Activated T-cell treated with anti-CD3 and anti-CD28 coated beads, Interleukin-2, amount 50 U/mL, for 24 hours (primary cell): Measurements from ENCODE around the gene FNDC7.

Experiments
- DNase-seq: peaks from one replicate; pipeline ENCODE4 v3.0.0-alpha.2; 2020
- H3K27ac Mint-ChIP-seq: 2 replicates; pipeline ENCODE4 v1.8.0; 2020; ENCODE audit warnings: mild to moderate bottlenecking, mixed read lengths
- H3K27me3 Mint-ChIP-seq: 2 replicates; pipeline ENCODE4 v1.8.0; 2020; ENCODE audit warnings: mixed read lengths
- H3K36me3 Mint-ChIP-seq: 2 replicates; pipeline ENCODE4 v1.8.0; 2020; ENCODE audit warnings: low read depth, mixed read lengths
- H3K4me1 Mint-ChIP-seq: 2 replicates; pipeline ENCODE4 v1.8.0; 2020; ENCODE audit warnings: low read depth, mixed read lengths
- H3K4me3 Mint-ChIP-seq: 2 replicates; pipeline ENCODE4 v1.8.0; 2020; ENCODE audit warnings: mild to moderate bottlenecking, moderate library complexity, mixed read lengths
- H3K9me3 Mint-ChIP-seq: 2 replicates; pipeline ENCODE4 v1.8.0; 2020; ENCODE audit warnings: mixed read lengths

FNDC7 gene

DNA sequence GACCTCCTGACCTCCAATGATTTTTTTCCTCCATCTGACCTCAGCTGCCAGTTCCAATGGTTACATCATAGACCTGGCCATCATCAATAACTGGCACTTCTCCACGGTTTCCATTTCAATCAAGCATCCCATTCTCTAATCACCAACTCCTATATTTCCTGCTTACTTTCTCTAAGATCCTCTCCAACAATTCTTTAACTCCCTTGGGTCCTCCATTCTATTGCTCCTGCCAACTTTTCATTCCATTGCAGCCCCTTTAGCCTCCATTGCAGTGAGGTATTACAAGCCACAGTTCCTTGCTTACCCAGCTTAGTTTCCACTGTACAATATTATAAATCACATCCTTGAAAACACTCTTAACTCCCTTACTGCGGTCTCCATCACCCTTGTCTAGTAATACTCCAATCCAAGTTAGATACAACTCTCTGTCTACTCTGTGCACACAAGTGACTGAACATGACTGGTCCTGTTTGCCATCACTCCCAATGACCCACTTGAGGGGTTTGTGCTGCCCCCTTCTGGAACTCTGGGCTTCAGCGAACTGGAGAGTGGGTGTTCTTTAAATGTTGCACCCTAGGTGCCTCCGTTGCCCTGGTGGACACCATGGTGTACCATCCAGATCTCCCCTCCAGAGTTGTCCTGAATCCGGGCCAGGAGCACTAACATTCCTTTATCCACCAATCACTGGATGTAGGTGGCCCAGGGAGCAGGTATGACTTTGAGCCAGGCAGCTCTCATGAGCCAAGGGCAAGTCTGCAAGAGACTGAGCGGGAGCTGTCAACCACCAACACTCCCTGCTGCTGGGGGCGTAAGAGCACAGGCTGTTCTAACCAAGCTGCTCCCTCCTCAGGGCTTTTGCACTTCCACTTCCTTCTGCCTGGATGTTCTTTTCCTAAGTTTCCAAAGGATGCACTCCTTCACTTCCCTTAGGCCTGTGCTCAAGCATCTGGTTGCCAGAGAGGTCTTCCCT is 3.7 kb upstream of the FNDC7 start:
- Mint-ChIP-seq H3K27me3 (no peaks in the 10 kb centered on the region), H3K4me1 (peaks cover 25% of the 10 kb centered on the region), H3K4me3 (no peak overlapping the region), H3K36me3 (no peaks in the 10 kb centered on the region), H3K9me3 (no peaks in the 10 kb centered on the region), H3K27ac (no peak overlapping the region)
- DNase-seq = peak; percentile 68

DNA sequence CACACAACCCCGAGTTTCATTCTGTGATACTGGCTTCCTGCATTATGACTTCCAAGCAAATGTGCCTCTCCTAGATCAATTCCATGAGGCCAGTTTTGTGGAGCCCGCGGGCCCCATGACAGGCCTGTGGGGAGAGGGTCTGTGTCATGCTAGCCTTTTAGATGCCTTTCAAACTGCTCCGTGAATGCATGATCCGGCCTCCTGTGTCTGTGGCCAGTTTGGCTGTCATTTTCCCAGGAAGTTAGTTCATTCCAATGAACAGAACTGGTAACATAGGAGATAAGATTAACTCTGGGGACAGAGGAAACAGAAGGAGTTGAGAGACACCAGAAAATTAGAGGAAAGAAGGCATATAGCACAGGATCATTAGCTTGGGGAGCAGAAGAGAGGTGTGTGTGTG is 3.2 kb downstream of the FNDC7 start:
- Mint-ChIP-seq H3K9me3 (no peaks in the 10 kb centered on the region), H3K4me3 (no peak overlapping the region), H3K36me3 (no peaks in the 10 kb centered on the region), H3K27ac (no peak overlapping the region), H3K27me3 (no peaks in the 10 kb centered on the region), H3K4me1 (peaks cover 3% of the 10 kb centered on the region)
- no peak for DNase-seq

DNA sequence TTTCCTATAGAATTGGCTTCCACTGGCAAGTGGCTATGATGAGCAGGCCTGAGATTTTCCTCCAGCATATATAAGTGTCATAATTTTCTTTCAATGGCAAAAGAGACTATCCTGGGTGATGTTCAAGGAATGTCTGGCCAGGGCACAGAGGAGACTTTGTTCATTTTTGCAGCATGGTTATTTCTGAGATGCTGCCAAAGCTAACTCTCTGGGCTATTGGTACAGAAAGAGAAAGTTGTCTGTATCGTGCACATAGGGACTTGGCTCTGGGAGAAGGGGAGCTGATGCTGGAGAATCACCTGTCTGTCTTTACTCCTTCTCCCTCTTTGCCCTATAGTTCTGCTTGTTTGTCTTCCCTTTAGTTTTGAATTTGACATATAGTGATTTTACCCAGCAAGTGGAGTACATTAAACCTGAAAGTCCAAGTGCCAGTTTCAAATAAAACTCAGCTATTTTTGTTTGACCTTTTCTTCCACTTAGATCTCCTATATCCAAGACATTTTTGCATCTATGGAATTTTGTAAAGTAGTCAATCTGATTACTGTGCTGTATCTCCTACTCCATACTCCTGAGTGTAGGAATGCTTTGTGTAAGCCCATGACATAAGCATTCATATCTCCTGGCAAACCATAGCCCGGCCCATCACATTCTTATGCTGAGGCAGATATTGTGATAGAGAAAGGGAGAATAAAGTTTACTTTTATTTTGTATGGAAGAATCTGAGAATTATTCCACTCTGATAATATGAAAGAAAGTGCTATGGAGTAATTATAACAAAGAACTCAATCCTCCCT is 3.9 kb downstream of the FNDC7 start:
- H3K36me3 Mint-ChIP-seq = no peaks in the 10 kb centered on the region
- H3K27ac Mint-ChIP-seq = no peak overlapping the region
- no peaks in the 10 kb centered on the region for H3K27me3 Mint-ChIP-seq
- no peak overlapping the region for H3K4me3 Mint-ChIP-seq
- no peaks in the 10 kb centered on the region for H3K9me3 Mint-ChIP-seq
- peaks cover 3% of the 10 kb centered on the region for H3K4me1 Mint-ChIP-seq
- DNase-seq = no peak

DNA sequence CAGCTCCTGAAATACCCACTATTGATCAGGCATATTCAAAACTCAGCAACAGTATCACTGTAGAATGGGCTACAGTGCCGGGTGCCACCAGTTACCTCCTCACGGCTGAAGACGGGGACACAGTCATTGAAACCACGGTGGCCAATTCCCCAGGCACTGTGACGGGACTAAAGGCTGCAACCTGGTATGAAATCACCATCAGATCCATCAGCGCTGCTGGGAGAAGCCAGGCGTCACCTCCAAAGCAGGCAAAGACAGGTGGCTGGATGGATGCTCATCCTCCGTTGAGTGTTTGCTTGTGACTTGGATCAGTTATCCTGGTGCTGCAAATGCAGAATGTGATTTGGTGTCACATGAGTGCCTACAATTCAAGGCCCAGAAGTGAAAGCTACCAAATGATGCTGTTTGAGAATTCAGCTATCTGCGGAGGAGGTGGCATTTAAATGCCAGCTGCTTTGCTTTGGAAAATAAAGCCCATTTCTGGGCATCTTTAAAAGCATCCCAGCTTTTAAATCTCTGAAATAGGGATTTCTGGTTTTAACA is 5.1 kb downstream of the FNDC7 start:
- no peak overlapping the region for H3K27ac Mint-ChIP-seq
- H3K4me3 Mint-ChIP-seq = no peak overlapping the region
- H3K27me3 Mint-ChIP-seq = no peaks in the 10 kb centered on the region
- H3K9me3 Mint-ChIP-seq = no peaks in the 10 kb centered on the region
- peaks cover 3% of the 10 kb centered on the region for H3K4me1 Mint-ChIP-seq
- H3K36me3 Mint-ChIP-seq = no peaks in the 10 kb centered on the region
- DNase-seq = no peak

DNA sequence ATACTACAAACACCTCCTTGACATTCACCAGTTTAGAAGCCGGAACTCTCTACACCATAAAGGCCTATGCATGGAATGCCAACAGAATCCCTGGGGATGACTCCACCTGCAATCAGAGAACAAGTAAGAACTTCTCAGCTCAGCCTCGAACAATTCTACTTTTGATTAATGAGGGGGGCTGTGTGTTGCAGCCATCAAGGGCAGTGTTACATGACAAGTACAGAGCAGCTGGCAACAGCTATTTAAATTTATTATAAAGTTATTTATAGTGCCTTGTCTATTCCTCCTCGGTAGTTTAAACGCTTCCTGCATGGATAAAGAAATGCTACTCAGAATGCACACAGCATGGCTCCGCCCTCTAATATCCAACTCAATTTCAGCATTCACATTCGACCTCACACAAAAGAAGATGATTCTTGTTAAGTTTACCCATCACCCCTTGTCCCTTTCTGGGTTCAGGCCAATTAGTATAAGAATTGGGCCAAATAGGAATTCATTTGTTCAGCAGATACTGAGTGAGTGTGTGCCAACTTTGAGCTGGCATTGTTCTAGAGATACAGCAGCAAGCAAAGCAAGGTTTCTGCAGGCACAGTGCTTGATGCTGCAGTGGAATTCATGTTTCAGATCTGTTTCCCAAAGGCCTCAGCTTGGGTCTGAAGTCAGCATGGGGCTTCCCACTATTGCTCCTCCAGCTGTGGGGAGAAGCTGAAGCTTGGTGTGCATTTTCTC is 6.4 kb downstream of the FNDC7 start:
- Mint-ChIP-seq H3K36me3 (no peaks in the 10 kb centered on the region), H3K9me3 (no peaks in the 10 kb centered on the region), H3K4me3 (no peak overlapping the region), H3K27ac (no peak overlapping the region), H3K4me1 (peaks cover 3% of the 10 kb centered on the region), H3K27me3 (no peaks in the 10 kb centered on the region)
- no peak for DNase-seq

DNA sequence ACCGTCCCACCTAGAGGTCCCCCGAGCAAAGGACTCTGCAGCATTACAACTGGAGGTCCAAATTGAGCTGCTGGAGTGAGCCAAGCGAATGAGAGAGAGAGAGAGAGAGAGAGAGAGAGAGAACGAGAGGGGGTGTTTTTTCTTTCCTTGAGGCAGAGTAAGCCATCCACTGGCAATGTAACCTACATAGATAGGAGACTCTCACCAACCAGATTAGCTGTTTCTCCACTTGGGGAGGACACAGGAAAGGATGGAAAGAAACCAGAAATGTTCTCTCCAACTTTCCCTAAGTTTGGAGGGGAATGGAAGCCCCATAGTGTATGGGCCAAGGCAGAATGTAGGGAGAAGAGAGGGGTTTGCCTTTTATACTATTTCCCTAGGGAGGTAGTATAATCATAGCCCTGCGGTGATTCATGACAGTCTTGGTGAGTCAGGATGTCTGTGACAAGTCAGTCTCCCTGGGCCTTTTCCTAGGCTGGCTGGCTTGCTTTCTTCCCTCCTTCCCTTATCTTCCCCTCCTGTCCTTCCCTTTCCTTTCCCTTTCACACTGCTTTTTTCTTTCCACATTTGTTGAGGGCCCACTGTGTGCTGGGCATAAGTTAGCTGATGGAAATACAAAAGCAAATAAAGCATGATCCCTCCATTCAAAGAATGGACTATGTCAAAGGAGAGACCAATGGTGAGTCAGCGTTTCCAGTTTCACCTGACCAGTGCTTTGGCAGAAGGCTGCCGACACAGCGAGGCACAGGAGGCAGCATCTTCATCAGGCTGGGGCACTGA is 7.1 kb downstream of the FNDC7 start:
- DNase-seq = no peak
- Mint-ChIP-seq H3K9me3 (no peaks in the 10 kb centered on the region), H3K36me3 (no peaks in the 10 kb centered on the region), H3K4me3 (no peak overlapping the region), H3K4me1 (peaks cover 3% of the 10 kb centered on the region), H3K27me3 (no peaks in the 10 kb centered on the region), H3K27ac (no peak overlapping the region)

DNA sequence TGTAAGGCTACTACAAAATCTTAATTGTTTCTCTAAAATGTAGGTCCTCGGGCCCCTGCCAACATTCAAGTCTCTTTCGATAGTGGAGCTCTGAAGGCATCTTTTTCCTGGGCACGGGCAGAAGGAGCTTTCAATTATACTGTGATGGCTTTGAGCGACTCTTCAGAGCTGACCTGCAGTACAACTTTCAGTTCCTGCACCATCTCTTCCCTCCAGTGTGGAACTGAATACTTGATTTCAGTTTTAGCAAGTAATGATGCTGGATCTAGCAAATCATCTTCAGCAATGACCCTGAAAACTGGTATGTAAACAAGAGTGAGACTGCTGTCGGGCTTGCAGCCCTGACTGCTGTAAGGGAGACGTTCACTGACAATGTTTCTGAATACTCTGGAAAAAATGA is 9.6 kb downstream of the FNDC7 start:
- Mint-ChIP-seq H3K4me1 (peaks cover 3% of the 10 kb centered on the region), H3K27ac (no peak overlapping the region), H3K27me3 (no peaks in the 10 kb centered on the region), H3K36me3 (no peaks in the 10 kb centered on the region), H3K9me3 (no peaks in the 10 kb centered on the region), H3K4me3 (no peak overlapping the region)
- DNase-seq = no peak

DNA sequence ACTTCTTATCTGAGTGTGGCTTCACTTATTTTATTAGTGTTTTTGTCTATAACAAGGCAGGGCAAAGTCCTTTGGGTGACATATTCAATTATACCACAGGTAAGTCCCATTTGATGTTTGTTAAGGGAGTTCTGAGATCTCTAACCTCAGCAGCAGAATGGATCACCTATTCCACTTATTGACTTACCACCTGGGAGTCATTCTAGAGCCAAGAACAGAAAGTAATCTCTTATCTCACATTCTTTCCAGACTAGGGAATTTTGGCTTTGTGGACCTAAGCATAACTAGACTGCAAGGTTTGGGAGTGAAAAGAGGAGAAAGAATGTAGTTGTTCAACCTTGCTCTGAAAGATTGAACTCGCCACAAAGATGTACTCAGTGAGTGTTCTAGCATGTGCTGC is 13.2 kb downstream of the FNDC7 start:
- DNase-seq = no peak
- no peak overlapping the region for H3K27ac Mint-ChIP-seq
- no peaks in the 10 kb centered on the region for H3K9me3 Mint-ChIP-seq
- no peaks in the 10 kb centered on the region for H3K36me3 Mint-ChIP-seq
- H3K4me3 Mint-ChIP-seq = no peak overlapping the region
- no peaks in the 10 kb centered on the region for H3K4me1 Mint-ChIP-seq
- H3K27me3 Mint-ChIP-seq = no peaks in the 10 kb centered on the region

DNA sequence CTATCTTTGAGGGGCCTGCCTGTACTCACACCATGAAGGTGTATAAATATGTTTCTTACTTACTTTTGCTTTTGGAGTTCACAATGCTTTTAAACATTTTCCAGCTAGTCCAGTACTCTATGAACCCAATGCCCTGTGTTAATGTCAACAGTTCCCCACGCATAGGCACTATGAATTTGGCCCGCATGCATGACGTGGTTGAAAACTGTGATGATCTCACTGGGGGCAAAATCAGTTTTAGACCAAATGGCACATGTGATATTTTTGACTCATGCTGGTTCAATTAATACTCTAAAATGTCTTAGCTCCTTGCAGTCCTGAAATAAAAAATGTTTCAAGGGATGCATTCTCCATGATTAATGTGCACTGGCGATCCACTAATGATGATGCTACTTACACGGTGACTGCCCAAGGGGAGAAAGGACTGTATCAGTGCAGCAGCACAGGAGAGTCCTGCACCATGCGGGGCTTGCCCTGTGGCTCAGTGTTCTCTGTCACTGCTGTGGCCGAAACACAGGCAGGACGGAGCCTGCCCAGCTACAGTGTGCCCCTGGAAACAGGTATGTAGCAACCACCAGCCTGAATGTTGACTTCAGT is 15.7 kb downstream of the FNDC7 start:
- Mint-ChIP-seq H3K4me1 (no peaks in the 10 kb centered on the region), H3K4me3 (no peak overlapping the region), H3K27ac (no peak overlapping the region), H3K27me3 (no peaks in the 10 kb centered on the region), H3K36me3 (no peaks in the 10 kb centered on the region), H3K9me3 (no peaks in the 10 kb centered on the region)
- DNase-seq = no peak

DNA sequence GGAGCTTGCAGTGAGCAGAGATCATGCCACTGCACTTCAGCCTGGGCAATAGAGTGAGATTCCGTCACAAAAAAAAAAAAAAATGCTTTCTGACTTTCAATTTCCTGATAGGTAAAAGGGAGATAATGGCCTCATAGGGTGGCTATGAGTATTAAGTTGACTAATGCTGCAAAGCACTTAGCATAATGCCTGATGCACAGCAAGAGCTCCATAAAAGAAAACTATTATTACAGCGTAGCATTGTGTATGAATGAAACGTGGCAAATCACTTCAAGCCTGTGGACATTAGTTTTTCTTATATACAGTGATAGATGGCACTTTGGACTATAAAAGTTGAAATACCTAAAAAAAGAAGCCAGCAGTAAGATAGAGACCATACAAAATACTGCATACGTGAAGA is 16.8 kb downstream of the FNDC7 start:
- no peaks in the 10 kb centered on the region for H3K4me1 Mint-ChIP-seq
- no peak overlapping the region for H3K27ac Mint-ChIP-seq
- H3K4me3 Mint-ChIP-seq = no peak overlapping the region
- H3K36me3 Mint-ChIP-seq = no peaks in the 10 kb centered on the region
- no peak for DNase-seq
- H3K27me3 Mint-ChIP-seq = no peaks in the 10 kb centered on the region
- H3K9me3 Mint-ChIP-seq = no peaks in the 10 kb centered on the region

DNA sequence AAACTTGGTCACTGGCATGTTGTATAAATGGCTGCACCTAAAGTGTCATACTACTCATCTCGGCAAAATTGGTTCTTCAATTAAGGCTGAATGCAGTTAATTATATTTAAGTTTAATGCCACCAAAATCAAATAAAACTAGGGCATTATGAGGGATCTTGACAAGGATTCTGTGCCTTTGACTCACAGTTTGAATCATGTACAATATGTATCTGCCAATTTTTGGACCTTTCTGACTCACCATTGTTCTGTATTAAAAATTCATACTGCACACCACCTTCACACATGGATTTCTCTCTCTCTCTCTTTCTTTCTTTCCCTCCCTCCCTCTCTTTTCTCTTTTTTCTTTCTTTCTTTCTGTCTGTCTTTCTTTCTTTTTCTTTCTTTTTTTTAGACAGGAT is 19.7 kb downstream of the FNDC7 start:
- no peaks in the 10 kb centered on the region for H3K9me3 Mint-ChIP-seq
- no peak overlapping the region for H3K27ac Mint-ChIP-seq
- no peaks in the 10 kb centered on the region for H3K4me1 Mint-ChIP-seq
- H3K36me3 Mint-ChIP-seq = no peaks in the 10 kb centered on the region
- DNase-seq = no peak
- H3K27me3 Mint-ChIP-seq = no peaks in the 10 kb centered on the region
- no peak overlapping the region for H3K4me3 Mint-ChIP-seq

DNA sequence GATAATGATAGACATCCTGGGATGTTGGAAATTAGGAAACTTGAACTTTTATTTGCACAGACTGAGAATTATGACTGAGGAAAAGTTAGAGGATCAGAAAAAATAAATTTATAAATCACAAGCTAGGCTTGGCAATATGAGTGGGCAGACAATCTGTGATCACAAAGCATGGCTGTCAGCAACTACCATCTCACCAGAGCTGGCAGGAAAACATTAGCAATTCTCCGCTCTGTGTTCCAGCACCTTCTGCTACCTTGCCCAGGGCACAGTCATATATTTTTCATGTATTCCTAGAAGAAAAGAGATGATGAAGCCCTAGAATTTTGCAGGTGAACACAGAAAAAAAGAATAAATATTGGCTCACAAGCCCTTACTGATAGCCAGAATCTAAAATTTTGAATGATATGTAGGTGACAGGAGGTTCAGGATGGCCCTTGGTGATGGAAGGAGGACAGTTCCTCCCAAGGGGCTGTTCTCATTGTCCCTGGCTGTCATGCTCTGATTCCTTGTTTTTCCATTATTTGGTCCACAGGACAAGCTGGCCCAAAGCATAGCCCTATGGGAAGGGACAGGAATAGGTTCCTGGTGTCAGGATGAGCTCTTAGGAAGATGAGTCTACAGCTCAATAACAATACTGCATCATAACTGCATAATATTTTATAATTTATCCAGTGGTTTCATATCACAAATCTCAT is 21.6 kb downstream of the FNDC7 start:
- DNase-seq = no peak
- Mint-ChIP-seq H3K27me3 (no peaks in the 10 kb centered on the region), H3K36me3 (no peaks in the 10 kb centered on the region), H3K4me3 (no peak overlapping the region), H3K9me3 (no peaks in the 10 kb centered on the region), H3K27ac (no peak overlapping the region), H3K4me1 (no peaks in the 10 kb centered on the region)

DNA sequence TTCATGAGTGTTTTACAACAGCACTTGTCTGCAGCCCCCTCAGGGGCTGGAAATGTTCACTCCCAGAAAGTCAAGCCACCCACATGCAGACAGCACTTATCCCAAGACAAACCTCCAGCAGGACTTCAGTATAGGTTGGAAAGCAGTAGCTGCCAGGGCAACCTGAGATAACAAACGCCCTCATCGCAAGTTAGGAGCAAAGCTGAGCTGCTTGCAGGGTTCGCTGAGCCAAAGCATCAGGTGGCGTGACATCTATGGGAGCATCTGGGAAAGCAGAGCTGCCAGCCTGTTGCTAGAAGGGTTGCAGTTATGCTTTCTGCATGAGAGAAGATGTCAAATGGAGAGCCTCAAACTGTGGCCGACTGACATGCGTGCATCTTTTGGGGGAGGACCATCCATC is 29.5 kb downstream of the FNDC7 start:
- Mint-ChIP-seq H3K27me3 (no peaks in the 10 kb centered on the region), H3K4me3 (no peak overlapping the region), H3K9me3 (no peaks in the 10 kb centered on the region), H3K36me3 (peaks cover 6% of the 10 kb centered on the region), H3K4me1 (peaks cover 7% of the 10 kb centered on the region), H3K27ac (no peak overlapping the region)
- no peak for DNase-seq
